Right lobe of liver (tissue), 4 donors: ENCODE results near the gene MLIP.

Source experiments
- POLR2A ChIP-seq: fragments of 450-650 bp; IDR thresholded peaks from one replicate; pipeline ENCODE4 v1.6.1; 2017; ENCODE audit warnings: antibody characterized with exemption, mild to moderate bottlenecking
- TF ChIP-seq, protein P1 (sequence below), 4 donors: fragments of 200-600 bp in 3 of 4; fragments of 450-650 bp in 1 of 4; IDR thresholded peaks; one replicate each; pipeline versions ENCODE4 v1.5.1 to v1.8.0; 2016 to 2022; ENCODE audit warnings: antibody characterized with exemption in 4 of 4, mild to moderate bottlenecking in 2 of 4
- donor health status: DM: no; HTN: no; CAD: no.
- donor health status: DM: no; HTN: no; CAD: no.
- donor health status: DM: no; HTN: yes; CAD: no.

DNA sequence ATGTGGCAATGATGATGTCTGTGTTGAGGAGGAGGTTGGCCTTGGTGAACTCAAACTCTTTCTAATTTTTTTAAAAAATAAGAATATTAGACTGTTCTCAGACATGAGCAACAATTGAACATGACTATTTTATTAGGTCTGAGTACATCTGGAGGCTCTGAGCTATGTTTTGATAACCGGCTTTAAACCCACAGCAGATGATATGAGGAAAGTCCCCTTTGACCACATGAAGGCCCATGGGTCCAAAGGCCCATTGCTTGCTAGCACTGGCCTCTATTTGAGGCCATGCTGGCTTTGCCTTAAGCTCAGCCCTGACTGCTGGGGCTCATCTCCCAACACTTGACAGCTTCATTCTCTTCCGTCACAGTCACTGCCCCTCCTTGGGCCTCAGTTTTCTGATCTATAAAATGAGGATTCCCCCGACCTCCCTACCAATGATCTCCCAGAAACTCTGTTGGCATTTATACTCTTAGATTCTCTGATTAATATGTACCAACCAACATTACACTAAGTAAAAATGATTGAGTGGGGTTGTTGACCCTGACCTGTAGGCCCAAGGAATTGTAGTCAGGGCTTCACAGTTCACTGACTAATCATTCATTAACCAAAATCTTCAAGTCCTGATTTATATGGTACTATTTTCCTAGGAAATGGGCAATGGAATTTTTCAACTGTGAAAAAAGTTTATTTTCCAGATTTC is 173.1 kb downstream of the MLIP start:
- TF ChIP-seq POLR2A: no peak
- TF ChIP-seq, protein P1, sequence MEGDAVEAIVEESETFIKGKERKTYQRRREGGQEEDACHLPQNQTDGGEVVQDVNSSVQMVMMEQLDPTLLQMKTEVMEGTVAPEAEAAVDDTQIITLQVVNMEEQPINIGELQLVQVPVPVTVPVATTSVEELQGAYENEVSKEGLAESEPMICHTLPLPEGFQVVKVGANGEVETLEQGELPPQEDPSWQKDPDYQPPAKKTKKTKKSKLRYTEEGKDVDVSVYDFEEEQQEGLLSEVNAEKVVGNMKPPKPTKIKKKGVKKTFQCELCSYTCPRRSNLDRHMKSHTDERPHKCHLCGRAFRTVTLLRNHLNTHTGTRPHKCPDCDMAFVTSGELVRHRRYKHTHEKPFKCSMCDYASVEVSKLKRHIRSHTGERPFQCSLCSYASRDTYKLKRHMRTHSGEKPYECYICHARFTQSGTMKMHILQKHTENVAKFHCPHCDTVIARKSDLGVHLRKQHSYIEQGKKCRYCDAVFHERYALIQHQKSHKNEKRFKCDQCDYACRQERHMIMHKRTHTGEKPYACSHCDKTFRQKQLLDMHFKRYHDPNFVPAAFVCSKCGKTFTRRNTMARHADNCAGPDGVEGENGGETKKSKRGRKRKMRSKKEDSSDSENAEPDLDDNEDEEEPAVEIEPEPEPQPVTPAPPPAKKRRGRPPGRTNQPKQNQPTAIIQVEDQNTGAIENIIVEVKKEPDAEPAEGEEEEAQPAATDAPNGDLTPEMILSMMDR (IDR thresholded peaks at IDR 0.05): no peak
